ENCODE data around the gene ZMYND15.
"Not testable (repeated sequence)": the region's sequence is repeated elsewhere in the genome, so short reads cannot be mapped to it uniquely, and the experiment has no call there.

DNA sequence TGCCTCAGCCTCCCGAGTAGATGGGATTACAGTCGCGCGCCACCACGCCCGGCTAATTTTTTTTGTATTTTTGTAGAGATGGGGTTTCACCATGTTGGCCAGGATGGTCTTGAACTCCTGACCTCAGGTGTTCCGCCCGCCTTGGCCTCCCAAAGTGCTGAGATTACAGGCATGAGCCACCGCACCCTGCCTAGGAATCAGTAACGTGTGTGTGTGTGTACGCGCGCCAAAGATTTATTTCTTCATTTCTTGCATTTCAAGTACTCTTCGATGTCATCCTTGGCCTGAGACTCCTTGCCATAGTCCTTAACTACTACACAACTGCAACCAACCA lies 35.1 kb upstream of the ZMYND15 start:
- TF ChIP-seq, protein P1, sequence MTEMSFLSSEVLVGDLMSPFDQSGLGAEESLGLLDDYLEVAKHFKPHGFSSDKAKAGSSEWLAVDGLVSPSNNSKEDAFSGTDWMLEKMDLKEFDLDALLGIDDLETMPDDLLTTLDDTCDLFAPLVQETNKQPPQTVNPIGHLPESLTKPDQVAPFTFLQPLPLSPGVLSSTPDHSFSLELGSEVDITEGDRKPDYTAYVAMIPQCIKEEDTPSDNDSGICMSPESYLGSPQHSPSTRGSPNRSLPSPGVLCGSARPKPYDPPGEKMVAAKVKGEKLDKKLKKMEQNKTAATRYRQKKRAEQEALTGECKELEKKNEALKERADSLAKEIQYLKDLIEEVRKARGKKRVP (CRISPR knock-in tag; IDR thresholded peaks at IDR 0.05): not testable (repeated sequence)
- not testable (repeated sequence) for TF ChIP-seq ZFP41 (CRISPR knock-in tag; IDR thresholded peaks at IDR 0.05; ENCODE audit: borderline replicate concordance); HCFC1 (IDR thresholded peaks at IDR 0.05; ENCODE audit: low read depth, low read length); POLR2A (IDR thresholded peaks at IDR 0.05; ENCODE audit: insufficient read depth in 1 of 2, low read depth in 2 of 2, low read length in 2 of 2); SETDB1 (CRISPR knock-in tag; IDR thresholded peaks at IDR 0.05; ENCODE audit: borderline replicate concordance); CHCHD3 (CRISPR knock-in tag; IDR thresholded peaks at IDR 0.05); SMC3 (IDR thresholded peaks at IDR 0.05; ENCODE audit: low read length); ZFP36 (IDR thresholded peaks at IDR 0.05; ENCODE audit: borderline replicate concordance, low read depth, low read length, partially characterized antibody); ZNF274 (CRISPR knock-in tag; IDR thresholded peaks at IDR 0.05); JUN (CRISPR knock-in tag; IDR thresholded peaks at IDR 0.05); GTF3A (CRISPR knock-in tag; conservative IDR thresholded peaks at IDR 0.05)
- TF ChIP-seq, protein P2, sequence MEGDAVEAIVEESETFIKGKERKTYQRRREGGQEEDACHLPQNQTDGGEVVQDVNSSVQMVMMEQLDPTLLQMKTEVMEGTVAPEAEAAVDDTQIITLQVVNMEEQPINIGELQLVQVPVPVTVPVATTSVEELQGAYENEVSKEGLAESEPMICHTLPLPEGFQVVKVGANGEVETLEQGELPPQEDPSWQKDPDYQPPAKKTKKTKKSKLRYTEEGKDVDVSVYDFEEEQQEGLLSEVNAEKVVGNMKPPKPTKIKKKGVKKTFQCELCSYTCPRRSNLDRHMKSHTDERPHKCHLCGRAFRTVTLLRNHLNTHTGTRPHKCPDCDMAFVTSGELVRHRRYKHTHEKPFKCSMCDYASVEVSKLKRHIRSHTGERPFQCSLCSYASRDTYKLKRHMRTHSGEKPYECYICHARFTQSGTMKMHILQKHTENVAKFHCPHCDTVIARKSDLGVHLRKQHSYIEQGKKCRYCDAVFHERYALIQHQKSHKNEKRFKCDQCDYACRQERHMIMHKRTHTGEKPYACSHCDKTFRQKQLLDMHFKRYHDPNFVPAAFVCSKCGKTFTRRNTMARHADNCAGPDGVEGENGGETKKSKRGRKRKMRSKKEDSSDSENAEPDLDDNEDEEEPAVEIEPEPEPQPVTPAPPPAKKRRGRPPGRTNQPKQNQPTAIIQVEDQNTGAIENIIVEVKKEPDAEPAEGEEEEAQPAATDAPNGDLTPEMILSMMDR (CRISPR knock-in tag; IDR thresholded peaks at IDR 0.05): not testable (repeated sequence)
- TF ChIP-seq, protein P3, sequence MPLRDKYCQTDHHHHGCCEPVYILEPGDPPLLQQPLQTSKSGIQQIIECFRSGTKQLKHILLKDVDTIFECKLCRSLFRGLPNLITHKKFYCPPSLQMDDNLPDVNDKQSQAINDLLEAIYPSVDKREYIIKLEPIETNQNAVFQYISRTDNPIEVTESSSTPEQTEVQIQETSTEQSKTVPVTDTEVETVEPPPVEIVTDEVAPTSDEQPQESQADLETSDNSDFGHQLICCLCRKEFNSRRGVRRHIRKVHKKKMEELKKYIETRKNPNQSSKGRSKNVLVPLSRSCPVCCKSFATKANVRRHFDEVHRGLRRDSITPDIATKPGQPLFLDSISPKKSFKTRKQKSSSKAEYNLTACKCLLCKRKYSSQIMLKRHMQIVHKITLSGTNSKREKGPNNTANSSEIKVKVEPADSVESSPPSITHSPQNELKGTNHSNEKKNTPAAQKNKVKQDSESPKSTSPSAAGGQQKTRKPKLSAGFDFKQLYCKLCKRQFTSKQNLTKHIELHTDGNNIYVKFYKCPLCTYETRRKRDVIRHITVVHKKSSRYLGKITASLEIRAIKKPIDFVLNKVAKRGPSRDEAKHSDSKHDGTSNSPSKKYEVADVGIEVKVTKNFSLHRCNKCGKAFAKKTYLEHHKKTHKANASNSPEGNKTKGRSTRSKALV (CRISPR knock-in tag; IDR thresholded peaks at IDR 0.05): not testable (repeated sequence)
